Calu3 (cell line): Measurements from ENCODE around the gene TGFBR3. TPM values are rescaled to one million over a fixed set of nuclear protein-coding genes. Genes with fewer than 3 reads are reported as not detected.

Source experiments
- BruUV-seq: library from RNA; stranded (reverse); fragments of 400-500 nt; replicated peaks from 2 replicates; lab custom pipeline; 2021; lab: Mats Ljungman, UMichigan
- CTCF ChIA-PET: fragments of 300-600 bp; sonication (Branson Sonifier 250); formaldehyde crosslinking; loops from one replicate; lab custom pipeline; 2022; ENCODE audit warnings: antibody characterized with exemption; lab: Charles Lee
- DNase-seq: peaks from one replicate; pipeline ENCODE4 v3.0.0; 2022
- H3K27ac Mint-ChIP-seq: one replicate; pipeline ENCODE4 v1.8.0; 2022; ENCODE audit warnings: mixed read lengths; ENCODE audit not compliant: unreplicated experiment
- H3K27me3 Mint-ChIP-seq: one replicate; pipeline ENCODE4 v1.8.0; 2022; ENCODE audit warnings: mixed read lengths; ENCODE audit not compliant: unreplicated experiment
- H3K36me3 Mint-ChIP-seq: one replicate; pipeline ENCODE4 v1.8.0; 2022; ENCODE audit warnings: mild to moderate bottlenecking, moderate library complexity, mixed read lengths; ENCODE audit not compliant: insufficient read depth, unreplicated experiment
- H3K4me1 Mint-ChIP-seq: one replicate; pipeline ENCODE4 v1.8.0; 2022; ENCODE audit warnings: mild to moderate bottlenecking, low read depth, mixed read lengths; ENCODE audit not compliant: unreplicated experiment
- H3K4me3 Mint-ChIP-seq: one replicate; pipeline ENCODE4 v1.8.0; 2022; ENCODE audit warnings: mild to moderate bottlenecking, low read depth, moderate library complexity, mixed read lengths; ENCODE audit not compliant: unreplicated experiment
- H3K9me3 Mint-ChIP-seq: one replicate; pipeline ENCODE4 v1.8.0; 2022; ENCODE audit warnings: low read depth, mixed read lengths; ENCODE audit not compliant: unreplicated experiment
- intact Hi-C: fragments of 100-400 bp; cut with micrococcal nuclease; formaldehyde crosslinking; loops from one replicate; pipeline ENCODE4 v1.10.0; 2022; ENCODE audit not compliant: unreplicated experiment
- total RNA-seq: library from RNA; stranded (reverse); gene quantifications from 2 replicates; pipeline ENCODE4 v1.2.3, GENCODE V29; 2022
- TF ChIP-seq, protein P1 (sequence below): fragments of 200-600 bp; IDR thresholded peaks from one replicate; pipeline ENCODE4 v1.8.0; 2022; ENCODE audit warnings: antibody characterized with exemption; ENCODE audit not compliant: unreplicated experiment

TGFBR3 gene
- total RNA-seq, 1 experiment from 2014 or later, result 10.8 TPM

DNA sequence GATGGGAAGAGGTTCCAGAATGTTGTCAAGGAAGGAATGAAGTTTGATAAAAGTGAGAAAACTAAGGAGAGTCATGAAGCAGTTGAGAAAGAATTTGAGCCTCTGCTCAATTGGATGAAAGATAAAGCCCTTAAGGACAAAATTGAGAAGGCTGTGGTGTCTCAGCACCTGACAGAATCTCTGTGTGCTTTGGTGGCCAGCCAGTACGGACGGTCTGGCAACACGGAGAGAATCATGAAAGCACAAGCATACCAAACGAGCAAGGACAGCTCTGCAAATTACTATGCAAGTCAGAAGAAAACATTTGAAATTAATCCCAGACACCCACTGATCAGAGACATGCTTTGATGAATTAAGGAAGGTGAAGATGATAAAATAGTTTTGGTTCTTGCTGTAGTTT, 242.5 kb downstream of the TGFBR3 start:
- Mint-ChIP-seq H3K27ac (no peak overlapping the region), H3K4me1 (no peaks in the 10 kb centered on the region), H3K36me3 (no peaks in the 10 kb centered on the region), H3K27me3 (peaks cover 13% of the 10 kb centered on the region), H3K4me3 (no peak overlapping the region), H3K9me3 (peaks cover 6% of the 10 kb centered on the region)
- no peak for DNase-seq
- CTCF ChIA-PET, result no interaction called here
- TF ChIP-seq, protein P1, sequence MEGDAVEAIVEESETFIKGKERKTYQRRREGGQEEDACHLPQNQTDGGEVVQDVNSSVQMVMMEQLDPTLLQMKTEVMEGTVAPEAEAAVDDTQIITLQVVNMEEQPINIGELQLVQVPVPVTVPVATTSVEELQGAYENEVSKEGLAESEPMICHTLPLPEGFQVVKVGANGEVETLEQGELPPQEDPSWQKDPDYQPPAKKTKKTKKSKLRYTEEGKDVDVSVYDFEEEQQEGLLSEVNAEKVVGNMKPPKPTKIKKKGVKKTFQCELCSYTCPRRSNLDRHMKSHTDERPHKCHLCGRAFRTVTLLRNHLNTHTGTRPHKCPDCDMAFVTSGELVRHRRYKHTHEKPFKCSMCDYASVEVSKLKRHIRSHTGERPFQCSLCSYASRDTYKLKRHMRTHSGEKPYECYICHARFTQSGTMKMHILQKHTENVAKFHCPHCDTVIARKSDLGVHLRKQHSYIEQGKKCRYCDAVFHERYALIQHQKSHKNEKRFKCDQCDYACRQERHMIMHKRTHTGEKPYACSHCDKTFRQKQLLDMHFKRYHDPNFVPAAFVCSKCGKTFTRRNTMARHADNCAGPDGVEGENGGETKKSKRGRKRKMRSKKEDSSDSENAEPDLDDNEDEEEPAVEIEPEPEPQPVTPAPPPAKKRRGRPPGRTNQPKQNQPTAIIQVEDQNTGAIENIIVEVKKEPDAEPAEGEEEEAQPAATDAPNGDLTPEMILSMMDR, result no peak
- intact Hi-C loops, result no loop called here
- BruUV-seq, result no TSS peak

DNA sequence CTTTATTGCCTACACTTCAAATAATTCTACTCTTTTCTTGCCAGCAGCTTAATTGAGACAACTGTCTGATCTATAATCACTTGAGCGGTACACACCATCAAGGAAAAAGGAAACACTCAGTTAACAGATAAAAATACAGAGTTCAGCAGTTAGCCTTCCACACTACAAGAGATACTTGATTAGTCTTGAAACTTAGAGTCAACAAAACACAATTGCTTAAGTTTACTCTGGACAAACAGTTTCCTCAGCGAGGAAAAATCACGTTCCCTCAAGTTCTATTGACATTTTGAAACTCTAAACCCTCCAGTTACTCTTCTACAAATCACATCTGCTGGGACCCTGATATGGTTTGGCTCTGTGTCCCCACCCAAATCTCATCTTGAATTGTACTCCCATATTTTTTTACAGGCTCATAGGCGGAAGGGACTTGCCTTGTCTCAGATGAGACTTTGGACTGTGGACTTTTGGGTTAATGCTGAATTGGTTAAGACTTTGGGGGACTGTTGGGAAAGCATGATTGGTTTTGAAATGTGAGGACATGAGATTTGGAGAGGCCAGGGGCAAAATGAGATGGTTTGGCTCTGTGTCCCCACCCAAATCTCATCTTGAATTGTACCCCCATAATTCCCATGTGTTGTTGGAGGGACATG, 244.9 kb downstream of the TGFBR3 start:
- no peak for DNase-seq
- intact Hi-C loops, result no loop called here
- BruUV-seq, result no TSS peak
- no peak overlapping the region for H3K4me3 Mint-ChIP-seq
- CTCF ChIA-PET, result no interaction called here
- H3K4me1 Mint-ChIP-seq, result no peaks in the 10 kb centered on the region
- H3K27me3 Mint-ChIP-seq, result peaks cover 13% of the 10 kb centered on the region
- TF ChIP-seq, protein P1, result no peak
- H3K36me3 Mint-ChIP-seq, result no peaks in the 10 kb centered on the region
- H3K27ac Mint-ChIP-seq, result no peak overlapping the region
- peaks cover 6% of the 10 kb centered on the region for H3K9me3 Mint-ChIP-seq

DNA sequence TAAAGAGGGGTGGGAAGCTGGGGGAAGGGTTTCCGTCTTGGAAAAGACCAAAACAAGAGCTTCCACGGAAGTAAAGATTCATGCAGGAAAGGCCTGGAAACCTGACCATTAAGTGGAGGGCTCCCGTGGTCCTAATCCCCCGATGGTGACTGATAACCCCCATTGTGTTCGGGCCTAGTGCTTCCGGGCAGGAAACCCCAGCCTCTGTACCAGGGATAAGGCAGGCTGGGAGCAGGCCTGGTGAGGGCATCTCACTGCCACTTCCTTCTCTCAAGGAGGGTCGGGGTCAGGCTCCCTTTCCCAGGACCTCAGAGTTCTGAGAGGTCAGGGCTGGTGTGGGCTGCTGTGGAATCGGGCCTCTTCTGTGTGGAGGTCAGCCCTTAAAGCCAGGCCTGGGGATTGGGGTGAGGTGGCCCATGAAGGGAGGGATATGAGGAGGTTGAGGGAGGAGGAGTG, 248.4 kb downstream of the TGFBR3 start:
- intact Hi-C loops, result no loop called here
- no peak for DNase-seq
- Mint-ChIP-seq H3K27me3 (peaks cover 8% of the 10 kb centered on the region), H3K4me3 (no peak overlapping the region), H3K9me3 (peaks cover 6% of the 10 kb centered on the region), H3K4me1 (no peaks in the 10 kb centered on the region), H3K27ac (no peak overlapping the region), H3K36me3 (no peaks in the 10 kb centered on the region)
- CTCF ChIA-PET, result no interaction called here
- BruUV-seq, result no TSS peak
- TF ChIP-seq, protein P1, result no peak

DNA sequence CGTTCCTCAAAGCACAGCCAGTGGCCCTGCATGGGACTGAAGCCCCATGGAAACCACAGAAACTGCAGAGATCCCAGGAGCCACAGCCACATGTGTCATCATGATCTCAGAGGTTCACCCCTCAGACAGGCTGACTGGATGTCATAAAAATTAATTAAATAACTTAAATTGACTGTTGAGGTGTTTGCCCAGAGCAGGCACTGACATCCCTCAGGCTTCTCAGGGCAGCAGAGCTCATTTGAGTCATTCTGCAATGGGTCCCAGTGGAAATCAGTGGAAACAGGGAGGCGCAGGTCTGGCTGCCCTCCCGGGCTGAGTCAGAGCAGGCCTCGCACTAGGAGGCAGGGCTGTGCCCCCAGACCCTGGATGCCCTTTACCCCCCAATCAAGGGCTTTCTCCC, 250.2 kb downstream of the TGFBR3 start:
- Mint-ChIP-seq H3K27me3 (no peaks in the 10 kb centered on the region), H3K36me3 (no peaks in the 10 kb centered on the region), H3K4me1 (no peaks in the 10 kb centered on the region), H3K9me3 (peaks cover 3% of the 10 kb centered on the region), H3K4me3 (no peak overlapping the region), H3K27ac (no peak overlapping the region)
- TF ChIP-seq, protein P1, result no peak
- no peak for DNase-seq
- no TSS peak for BruUV-seq
- CTCF ChIA-PET, result no interaction called here
- intact Hi-C loops, result no loop called here
